Calu3 (cell line): ENCODE data around the gene ZMYM2. TPM values are rescaled to one million over a fixed set of nuclear protein-coding genes. Genes with fewer than 3 reads are reported as not detected.

Experiments
- BruUV-seq: library from RNA; stranded (reverse); fragments of 400-500 nt; replicated peaks from 2 replicates; lab custom pipeline; 2021; lab: Mats Ljungman, UMichigan
- CTCF ChIA-PET: fragments of 300-600 bp; sonication (Branson Sonifier 250); formaldehyde crosslinking; loops from one replicate; lab custom pipeline; 2022; ENCODE audit warnings: antibody characterized with exemption; lab: Charles Lee
- DNase-seq: peaks from one replicate; pipeline ENCODE4 v3.0.0; 2022
- H3K27ac Mint-ChIP-seq: one replicate; pipeline ENCODE4 v1.8.0; 2022; ENCODE audit warnings: mixed read lengths; ENCODE audit not compliant: unreplicated experiment
- H3K27me3 Mint-ChIP-seq: one replicate; pipeline ENCODE4 v1.8.0; 2022; ENCODE audit warnings: mixed read lengths; ENCODE audit not compliant: unreplicated experiment
- H3K36me3 Mint-ChIP-seq: one replicate; pipeline ENCODE4 v1.8.0; 2022; ENCODE audit warnings: mild to moderate bottlenecking, moderate library complexity, mixed read lengths; ENCODE audit not compliant: insufficient read depth, unreplicated experiment
- H3K4me1 Mint-ChIP-seq: one replicate; pipeline ENCODE4 v1.8.0; 2022; ENCODE audit warnings: mild to moderate bottlenecking, low read depth, mixed read lengths; ENCODE audit not compliant: unreplicated experiment
- H3K4me3 Mint-ChIP-seq: one replicate; pipeline ENCODE4 v1.8.0; 2022; ENCODE audit warnings: mild to moderate bottlenecking, low read depth, moderate library complexity, mixed read lengths; ENCODE audit not compliant: unreplicated experiment
- H3K9me3 Mint-ChIP-seq: one replicate; pipeline ENCODE4 v1.8.0; 2022; ENCODE audit warnings: low read depth, mixed read lengths; ENCODE audit not compliant: unreplicated experiment
- CTCF ChIP-seq: fragments of 200-600 bp; IDR thresholded peaks from one replicate; pipeline ENCODE4 v1.8.0; 2022; ENCODE audit warnings: antibody characterized with exemption; ENCODE audit not compliant: unreplicated experiment
- intact Hi-C: fragments of 100-400 bp; cut with micrococcal nuclease; formaldehyde crosslinking; loops from one replicate; pipeline ENCODE4 v1.10.0; 2022; ENCODE audit not compliant: unreplicated experiment
- total RNA-seq: library from RNA; stranded (reverse); gene quantifications from 2 replicates; pipeline ENCODE4 v1.2.3, GENCODE V29; 2022

Gene ZMYM2
- total RNA-seq, 1 experiment from 2014 or later = 53.1 TPM

- BruUV-seq = no TSS peak
- H3K36me3 Mint-ChIP-seq = no peaks in the 10 kb centered on the region
- no peak for TF ChIP-seq CTCF
- CTCF ChIA-PET = no interaction called here
- no peak for DNase-seq
- intact Hi-C loops = no loop called here
- H3K27me3 Mint-ChIP-seq = no peaks in the 10 kb centered on the region
- no peaks in the 10 kb centered on the region for H3K4me1 Mint-ChIP-seq
- no peaks in the 10 kb centered on the region for H3K9me3 Mint-ChIP-seq
- H3K4me3 Mint-ChIP-seq = no peak overlapping the region
- H3K27ac Mint-ChIP-seq = no peak overlapping the region
Observed at GRCh38 chr13:20140487-20140886, 182.0 kb downstream of the ZMYM2 start.

Other genes starting within 250 kb of the ZMYM2 start
- gene PSPC1, start 175.8 kb upstream of the ZMYM2 start, total RNA-seq = 60.7 and 62.3 TPM in 2 replicates
- 8.6 and 10.6 TPM in 2 replicates for gene ZMYM5, start 95.1 kb upstream of the ZMYM2 start, total RNA-seq
- 3.9 and 4.3 TPM in 2 replicates for gene GJA3, start 202.3 kb downstream of the ZMYM2 start, total RNA-seq
- gene GJB2, start 234.2 kb downstream of the ZMYM2 start, total RNA-seq = 3.9 and 4.6 TPM in 2 replicates